ENCODE results near the gene SMCR8.
"Not testable (repeated sequence)": the region's sequence is repeated elsewhere in the genome, so short reads cannot be mapped to it uniquely, and the experiment has no call there.

SMCR8 gene

GRCh38 chr17:18356624-18357023 is 41.5 kb downstream of the SMCR8 start:
- peaks cover 0 to 13% of the 10 kb centered on the region in 2 donors for H3K36me3 ChIP-seq (ENCODE audit: control insufficient read depth in 1 of 2, insufficient read depth in 2 of 2, low read length in 2 of 2)
- H3K27me3 ChIP-seq (ENCODE audit: control insufficient read depth in 1 of 2, insufficient read depth in 2 of 2, low read length in 2 of 2) = no peaks in the 10 kb centered on the region
- H3K9ac ChIP-seq (ENCODE audit: low read depth in 1 of 2, low read length in 2 of 2) = no peak overlapping the region
- no peak overlapping the region for H3K27ac ChIP-seq (ENCODE audit: low read depth, low read length)
- no peaks in the 10 kb centered on the region for H3K4me1 ChIP-seq (ENCODE audit: control insufficient read depth in 1 of 2, insufficient read depth in 2 of 2, low read length in 2 of 2)
- H3K4me3 ChIP-seq (ENCODE audit: low read depth in 1 of 2, low read length in 2 of 2) = no peak overlapping the region
- H3K9me3 ChIP-seq (ENCODE audit: control insufficient read depth in 1 of 2, low read length in 2 of 2) = no peaks in the 10 kb centered on the region

- no peak overlapping the region for H3K4me3 ChIP-seq (ENCODE audit: low read depth in 1 of 2, low read length in 2 of 2)
- H3K27me3 ChIP-seq (ENCODE audit: control insufficient read depth in 1 of 2, insufficient read depth in 2 of 2, low read length in 2 of 2) = no peaks in the 10 kb centered on the region
- no peak overlapping the region for H3K9ac ChIP-seq (ENCODE audit: low read depth in 1 of 2, low read length in 2 of 2)
- H3K36me3 ChIP-seq (ENCODE audit: control insufficient read depth in 1 of 2, insufficient read depth in 2 of 2, low read length in 2 of 2) = no peaks in the 10 kb centered on the region
- no peak overlapping the region for H3K27ac ChIP-seq (ENCODE audit: low read depth, low read length)
- H3K9me3 ChIP-seq (ENCODE audit: control insufficient read depth in 1 of 2, low read length in 2 of 2) = no peaks in the 10 kb centered on the region
- H3K4me1 ChIP-seq (ENCODE audit: control insufficient read depth in 1 of 2, insufficient read depth in 2 of 2, low read length in 2 of 2) = peaks cover 0 to 10% of the 10 kb centered on the region in 2 donors
These were observed 45.4 kb downstream of the SMCR8 start for GRCh38 chr17:18360518-18360917.

GRCh38 chr17:18361837-18362697 is 47.0 kb downstream of the SMCR8 start:
- Histone ChIP-seq H3K4me3 (ENCODE audit: low read depth in 1 of 2, low read length in 2 of 2) (peak overlapping the region; percentile 85 to 97), H3K36me3 (ENCODE audit: control insufficient read depth in 1 of 2, insufficient read depth in 2 of 2, low read length in 2 of 2) (no peaks in the 10 kb centered on the region), H3K9ac (ENCODE audit: low read depth in 1 of 2, low read length in 2 of 2) (peak overlapping the region; percentile 75 to 79), H3K27me3 (ENCODE audit: control insufficient read depth in 1 of 2, insufficient read depth in 2 of 2, low read length in 2 of 2) (no peaks in the 10 kb centered on the region), H3K27ac (ENCODE audit: low read depth, low read length) (peak overlapping the region; percentile 10), H3K9me3 (ENCODE audit: control insufficient read depth in 1 of 2, low read length in 2 of 2) (no peaks in the 10 kb centered on the region), H3K4me1 (ENCODE audit: control insufficient read depth in 1 of 2, insufficient read depth in 2 of 2, low read length in 2 of 2) (peaks cover 0 to 10% of the 10 kb centered on the region in 2 donors)

- H3K4me3 ChIP-seq (ENCODE audit: low read depth in 1 of 2, low read length in 2 of 2) = peak overlapping the region; percentile 85 to 97
- H3K9me3 ChIP-seq (ENCODE audit: control insufficient read depth in 1 of 2, low read length in 2 of 2) = no peaks in the 10 kb centered on the region
- H3K9ac ChIP-seq (ENCODE audit: low read depth in 1 of 2, low read length in 2 of 2) = peak overlapping the region; percentile 75 to 79
- H3K27ac ChIP-seq (ENCODE audit: low read depth, low read length) = peak overlapping the region; percentile 77
- peaks cover 0 to 10% of the 10 kb centered on the region in 2 donors for H3K4me1 ChIP-seq (ENCODE audit: control insufficient read depth in 1 of 2, insufficient read depth in 2 of 2, low read length in 2 of 2)
- no peaks in the 10 kb centered on the region for H3K36me3 ChIP-seq (ENCODE audit: control insufficient read depth in 1 of 2, insufficient read depth in 2 of 2, low read length in 2 of 2)
- H3K27me3 ChIP-seq (ENCODE audit: control insufficient read depth in 1 of 2, insufficient read depth in 2 of 2, low read length in 2 of 2) = no peaks in the 10 kb centered on the region
These were observed 47.6 kb downstream of the SMCR8 start for GRCh38 chr17:18362698-18363100.

- H3K9me3 ChIP-seq (ENCODE audit: control insufficient read depth in 1 of 2, low read length in 2 of 2) = no peaks in the 10 kb centered on the region
- peaks cover 0 to 10% of the 10 kb centered on the region in 2 donors for H3K4me1 ChIP-seq (ENCODE audit: control insufficient read depth in 1 of 2, insufficient read depth in 2 of 2, low read length in 2 of 2)
- no peaks in the 10 kb centered on the region for H3K36me3 ChIP-seq (ENCODE audit: control insufficient read depth in 1 of 2, insufficient read depth in 2 of 2, low read length in 2 of 2)
- peak within 1 kb of the TSS; percentile 75 to 79 for H3K9ac ChIP-seq (ENCODE audit: low read depth in 1 of 2, low read length in 2 of 2)
- peak within 1 kb of the TSS; percentile 77 for H3K27ac ChIP-seq (ENCODE audit: low read depth, low read length)
- no peaks in the 10 kb centered on the region for H3K27me3 ChIP-seq (ENCODE audit: control insufficient read depth in 1 of 2, insufficient read depth in 2 of 2, low read length in 2 of 2)
- peak within 1 kb of the TSS; percentile 85 to 97 for H3K4me3 ChIP-seq (ENCODE audit: low read depth in 1 of 2, low read length in 2 of 2)
These were observed 48.3 kb downstream of the SMCR8 start, which contains the start of gene SHMT1 for GRCh38 chr17:18363101-18364049. Gene SHMT1, minus strand, starts transcription at chr17:18363550. Its CDS starts 7,569 bp downstream, at chr17:18355981.

- Histone ChIP-seq H3K27me3 (ENCODE audit: control insufficient read depth in 1 of 2, insufficient read depth in 2 of 2, low read length in 2 of 2) (no peaks in the 10 kb centered on the region), H3K9me3 (ENCODE audit: control insufficient read depth in 1 of 2, low read length in 2 of 2) (no peaks in the 10 kb centered on the region), H3K4me1 (ENCODE audit: control insufficient read depth in 1 of 2, insufficient read depth in 2 of 2, low read length in 2 of 2) (peaks cover 0 to 10% of the 10 kb centered on the region in 2 donors), H3K4me3 (ENCODE audit: low read depth in 1 of 2, low read length in 2 of 2) (no peak overlapping the region), H3K36me3 (ENCODE audit: control insufficient read depth in 1 of 2, insufficient read depth in 2 of 2, low read length in 2 of 2) (no peaks in the 10 kb centered on the region), H3K27ac (ENCODE audit: low read depth, low read length) (no peak overlapping the region), H3K9ac (ENCODE audit: low read depth in 1 of 2, low read length in 2 of 2) (no peak overlapping the region)
These were observed 49.1 kb downstream of the SMCR8 start for GRCh38 chr17:18364166-18364565.

- Histone ChIP-seq H3K9ac (ENCODE audit: low read depth in 1 of 2, low read length in 2 of 2) (no peak overlapping the region), H3K9me3 (ENCODE audit: control insufficient read depth in 1 of 2, low read length in 2 of 2) (no peaks in the 10 kb centered on the region), H3K4me1 (ENCODE audit: control insufficient read depth in 1 of 2, insufficient read depth in 2 of 2, low read length in 2 of 2) (no peaks in the 10 kb centered on the region), H3K27ac (ENCODE audit: low read depth, low read length) (no peak overlapping the region), H3K4me3 (ENCODE audit: low read depth in 1 of 2, low read length in 2 of 2) (no peak overlapping the region), H3K27me3 (ENCODE audit: control insufficient read depth in 1 of 2, insufficient read depth in 2 of 2, low read length in 2 of 2) (no peaks in the 10 kb centered on the region), H3K36me3 (ENCODE audit: control insufficient read depth in 1 of 2, insufficient read depth in 2 of 2, low read length in 2 of 2) (no peaks in the 10 kb centered on the region)
These were observed 53.9 kb downstream of the SMCR8 start for GRCh38 chr17:18368946-18369345.

- no peak overlapping the region for H3K27ac ChIP-seq (ENCODE audit: low read depth, low read length)
- H3K36me3 ChIP-seq (ENCODE audit: control insufficient read depth in 1 of 2, insufficient read depth in 2 of 2, low read length in 2 of 2) = no peaks in the 10 kb centered on the region
- H3K4me1 ChIP-seq (ENCODE audit: control insufficient read depth in 1 of 2, insufficient read depth in 2 of 2, low read length in 2 of 2) = no peaks in the 10 kb centered on the region
- no peak overlapping the region for H3K4me3 ChIP-seq (ENCODE audit: low read depth in 1 of 2, low read length in 2 of 2)
- H3K9me3 ChIP-seq (ENCODE audit: control insufficient read depth in 1 of 2, low read length in 2 of 2) = peaks cover 0 to 5% of the 10 kb centered on the region in 2 donors
- H3K9ac ChIP-seq (ENCODE audit: low read depth in 1 of 2, low read length in 2 of 2) = no peak overlapping the region
- no peaks in the 10 kb centered on the region for H3K27me3 ChIP-seq (ENCODE audit: control insufficient read depth in 1 of 2, insufficient read depth in 2 of 2, low read length in 2 of 2)
These were observed 55.7 kb downstream of the SMCR8 start for GRCh38 chr17:18370761-18371160.

- Histone ChIP-seq H3K36me3 (ENCODE audit: control insufficient read depth in 1 of 2, insufficient read depth in 2 of 2, low read length in 2 of 2) (no peaks in the 10 kb centered on the region), H3K9ac (ENCODE audit: low read depth in 1 of 2, low read length in 2 of 2) (no peak overlapping the region), H3K27me3 (ENCODE audit: control insufficient read depth in 1 of 2, insufficient read depth in 2 of 2, low read length in 2 of 2) (no peaks in the 10 kb centered on the region), H3K9me3 (ENCODE audit: control insufficient read depth in 1 of 2, low read length in 2 of 2) (peaks cover 0 to 5% of the 10 kb centered on the region in 2 donors), H3K27ac (ENCODE audit: low read depth, low read length) (no peak overlapping the region), H3K4me1 (ENCODE audit: control insufficient read depth in 1 of 2, insufficient read depth in 2 of 2, low read length in 2 of 2) (no peaks in the 10 kb centered on the region), H3K4me3 (ENCODE audit: low read depth in 1 of 2, low read length in 2 of 2) (no peak overlapping the region)
These were observed 56.4 kb downstream of the SMCR8 start for GRCh38 chr17:18371455-18371854.

GRCh38 chr17:18373181-18373580 is 58.1 kb downstream of the SMCR8 start:
- not testable (repeated sequence) for H3K27me3 ChIP-seq (ENCODE audit: control insufficient read depth in 1 of 2, insufficient read depth in 2 of 2, low read length in 2 of 2); H3K27ac ChIP-seq (ENCODE audit: low read depth, low read length); H3K4me3 ChIP-seq (ENCODE audit: low read depth in 1 of 2, low read length in 2 of 2); H3K36me3 ChIP-seq (ENCODE audit: control insufficient read depth in 1 of 2, insufficient read depth in 2 of 2, low read length in 2 of 2); H3K9ac ChIP-seq (ENCODE audit: low read depth in 1 of 2, low read length in 2 of 2); H3K9me3 ChIP-seq (ENCODE audit: control insufficient read depth in 1 of 2, low read length in 2 of 2)
- H3K4me1 ChIP-seq (ENCODE audit: control insufficient read depth in 1 of 2, insufficient read depth in 2 of 2, low read length in 2 of 2) = peaks cover 0 to 11% of the 10 kb centered on the region in 2 donors
